C1 segment of cervical spinal cord (tissue), 14 donors: ENCODE data around the gene DYNC1I1.

ENCODE experiments used
- DNase-seq, 14 donors: peaks; one replicate each; lab custom pipeline; 2025; lab: John Stamatoyannopoulos, UW

DYNC1I1 gene

GRCh38 chr7:95957510-95957909 lies 185.2 kb downstream of the DYNC1I1 start:
- DNase-seq, result no peak

GRCh38 chr7:95960706-95961244 lies 188.4 kb downstream of the DYNC1I1 start:
- DNase-seq, result no peak

GRCh38 chr7:95963446-95963990 lies 191.2 kb downstream of the DYNC1I1 start:
- DNase-seq, result peak in 1 of 14 donors; percentile 4

GRCh38 chr7:95971716-95972115 lies 199.4 kb downstream of the DYNC1I1 start:
- DNase-seq, result peak in 2 of 14 donors; percentile 6 to 79

GRCh38 chr7:95972523-95972922 lies 200.2 kb downstream of the DYNC1I1 start:
- DNase-seq, result no peak

GRCh38 chr7:95974108-95974507 lies 201.8 kb downstream of the DYNC1I1 start:
- no peak for DNase-seq

GRCh38 chr7:95976369-95977060 lies 204.2 kb downstream of the DYNC1I1 start:
- DNase-seq, result no peak

- DNase-seq, result no peak
These were observed 205.6 kb downstream of the DYNC1I1 start for GRCh38 chr7:95977994-95978393.

GRCh38 chr7:95980167-95980566 lies 207.8 kb downstream of the DYNC1I1 start:
- no peak for DNase-seq

GRCh38 chr7:95980706-95981105 lies 208.4 kb downstream of the DYNC1I1 start:
- DNase-seq, result no peak

GRCh38 chr7:95986178-95986764 lies 213.9 kb downstream of the DYNC1I1 start:
- no peak for DNase-seq

GRCh38 chr7:95989301-95989700 lies 216.9 kb downstream of the DYNC1I1 start:
- no peak for DNase-seq

- no peak for DNase-seq
These were observed 221.0 kb downstream of the DYNC1I1 start for GRCh38 chr7:95993380-95993779.

- DNase-seq, result no peak
These were observed 223.8 kb downstream of the DYNC1I1 start for GRCh38 chr7:95996174-95996573.

GRCh38 chr7:95996886-95997285 lies 224.5 kb downstream of the DYNC1I1 start:
- DNase-seq, result no peak

GRCh38 chr7:95997632-95998031 lies 225.3 kb downstream of the DYNC1I1 start:
- DNase-seq, result no peak

GRCh38 chr7:95999481-95999880 lies 227.1 kb downstream of the DYNC1I1 start:
- no peak for DNase-seq

GRCh38 chr7:96004578-96004977 lies 232.2 kb downstream of the DYNC1I1 start:
- DNase-seq, result peak in 1 of 14 donors; percentile 68

- no peak for DNase-seq
These were observed 232.9 kb downstream of the DYNC1I1 start for GRCh38 chr7:96005271-96005670.

- DNase-seq, result no peak
These were observed 236.8 kb downstream of the DYNC1I1 start for GRCh38 chr7:96009148-96009547.

- no peak for DNase-seq
These were observed 241.5 kb downstream of the DYNC1I1 start for GRCh38 chr7:96013836-96014235.

- no peak for DNase-seq
These were observed 242.3 kb downstream of the DYNC1I1 start for GRCh38 chr7:96014617-96015016.

- no peak for DNase-seq
These were observed 243.8 kb downstream of the DYNC1I1 start for GRCh38 chr7:96016056-96016586.
